Loucy (cell line): ENCODE results near the gene TLE3.

Experiments
- CTCF ChIP-seq: fragments of 200-600 bp; sonication (generic); conservative IDR thresholded peaks from 2 replicates; pipeline ENCODE4 v1.5.1; 2014; ENCODE audit warnings: mild to moderate bottlenecking, antibody characterized with exemption, low read length
- EZH2phosphoT487 ChIP-seq: fragments of 200-600 bp; IDR thresholded peaks from 2 replicates; pipeline ENCODE4 v1.6.1; 2018; ENCODE audit warnings: antibody characterized with exemption, mild to moderate bottlenecking, moderate library complexity, borderline replicate concordance

- TF ChIP-seq CTCF: no peak
- TF ChIP-seq EZH2phosphoT487: no peak
These were observed 47.9 kb downstream of the TLE3 start for GRCh38 chr15:70049701-70050301.
